ENCODE measurements around the gene NOXA1. TPM values are rescaled to one million over a fixed set of nuclear protein-coding genes. Genes with fewer than 3 reads are reported as not detected.

The NOXA1 gene
- total RNA-seq, 4 donors from 2014 or later = 19.7 to 53.9 (median 40.8) TPM

- Histone ChIP-seq H3K27me3 (peaks cover 28% of the 10 kb centered on the region), H3K4me3 (no peak overlapping the region), H3K4me1 (peaks cover 8 to 24% (median 17%) of the 10 kb centered on the region in 4 donors), H3K36me3 (no peaks in the 10 kb centered on the region), H3K27ac (no peak overlapping the region), H3K9me3 (no peaks in the 10 kb centered on the region)
- TF ChIP-seq POLR2A (IDR thresholded peaks at IDR 0.05) (no peak), EP300 (IDR thresholded peaks at IDR 0.05; ENCODE audit: low read depth) (no peak), POLR2AphosphoS5 (IDR thresholded peaks at IDR 0.05) (no peak), CTCF (IDR thresholded peaks at IDR 0.05) (no peak)
- intact Hi-C loops (cut with DNase I; ENCODE audit: low total_unique reads) (no loop called here), in situ Hi-C loops (cut with MboI; ENCODE audit: low pct_ligation_motif_present in 1 of 4, low pct_unique_long_range_greater_than_20kb in 1 of 4, low sequenced_read_pairs in 3 of 4) (no loop called here)
- DNase-seq = no peak
- 67 to 82% methylated on average over 10 to 14 of the region's 14 CpGs for WGBS, 2 donors (ENCODE audit: low coverage in 1 of 2)
Measured at GRCh38 chr9:137444106-137444790, 21.1 kb downstream of the NOXA1 start.

GRCh38 chr9:137445275-137445807 lies 22.1 kb downstream of the NOXA1 start:
- H3K36me3 ChIP-seq = no peaks in the 10 kb centered on the region
- WGBS, 2 donors (ENCODE audit: low coverage in 1 of 2) = 11 to 17% methylated on average over 4 to 14 of the region's 14 CpGs
- H3K4me1 ChIP-seq = peaks cover 8 to 24% (median 17%) of the 10 kb centered on the region in 4 donors
- H3K4me3 ChIP-seq = no peak overlapping the region
- intact Hi-C loops (cut with DNase I; ENCODE audit: low total_unique reads) = no loop called here
- in situ Hi-C loops (cut with MboI; ENCODE audit: low pct_ligation_motif_present in 1 of 4, low pct_unique_long_range_greater_than_20kb in 1 of 4, low sequenced_read_pairs in 3 of 4) = no loop called here
- peaks cover 28% of the 10 kb centered on the region for H3K27me3 ChIP-seq
- TF ChIP-seq POLR2AphosphoS5 (IDR thresholded peaks at IDR 0.05) = no peak
- peak; percentile 73 to 92 (median 86) for TF ChIP-seq CTCF (IDR thresholded peaks at IDR 0.05)
- H3K9me3 ChIP-seq = no peaks in the 10 kb centered on the region
- peak; percentile 87 for DNase-seq
- no peak overlapping the region for H3K27ac ChIP-seq

GRCh38 chr9:137445930-137446431 lies 22.8 kb downstream of the NOXA1 start:
- Histone ChIP-seq H3K9me3 (no peaks in the 10 kb centered on the region), H3K4me3 (no peak overlapping the region), H3K4me1 (peaks cover 8 to 24% (median 17%) of the 10 kb centered on the region in 4 donors), H3K27me3 (peaks cover 28% of the 10 kb centered on the region), H3K27ac (no peak overlapping the region), H3K36me3 (no peaks in the 10 kb centered on the region)
- intact Hi-C loops (cut with DNase I; ENCODE audit: low total_unique reads) (no loop called here), in situ Hi-C loops (cut with MboI; ENCODE audit: low pct_ligation_motif_present in 1 of 4, low pct_unique_long_range_greater_than_20kb in 1 of 4, low sequenced_read_pairs in 3 of 4) (no loop called here)
- 47% methylated on average over 16 of the region's 19 CpGs; no CpG with 5 or more reads in 1 of the 2 donors for WGBS, 2 donors (ENCODE audit: low coverage in 1 of 2)
- no peak for DNase-seq
- no peak for TF ChIP-seq CTCF (IDR thresholded peaks at IDR 0.05)
- TF ChIP-seq POLR2AphosphoS5 (IDR thresholded peaks at IDR 0.05) = no peak
- TF ChIP-seq POLR2A (IDR thresholded peaks at IDR 0.05) = no peak
- no peak for TF ChIP-seq EP300 (IDR thresholded peaks at IDR 0.05; ENCODE audit: low read depth)

GRCh38 chr9:137446851-137447471 lies 23.8 kb downstream of the NOXA1 start:
- Histone ChIP-seq H3K9me3 (no peaks in the 10 kb centered on the region), H3K36me3 (no peaks in the 10 kb centered on the region), H3K4me1 (peaks cover under 1 to 15% (median 8%) of the 10 kb centered on the region in 4 donors), H3K27ac (no peak overlapping the region), H3K27me3 (peaks cover 20% of the 10 kb centered on the region), H3K4me3 (no peak overlapping the region)
- TF ChIP-seq POLR2AphosphoS5 (IDR thresholded peaks at IDR 0.05) = no peak
- TF ChIP-seq POLR2A (IDR thresholded peaks at IDR 0.05) = no peak
- TF ChIP-seq EP300 (IDR thresholded peaks at IDR 0.05; ENCODE audit: low read depth) = no peak
- TF ChIP-seq CTCF (IDR thresholded peaks at IDR 0.05) = no peak
- WGBS, 2 donors (ENCODE audit: low coverage in 1 of 2) = 57 to 76% methylated on average over 5 to 21 of the region's 21 CpGs
- peak; percentile 17 for DNase-seq
- intact Hi-C loops (cut with DNase I; ENCODE audit: low total_unique reads) (no loop called here), in situ Hi-C loops (cut with MboI; ENCODE audit: low pct_ligation_motif_present in 1 of 4, low pct_unique_long_range_greater_than_20kb in 1 of 4, low sequenced_read_pairs in 3 of 4) (no loop called here)

Data from transverse colon (tissue), 4 donors.